ENCODE measurements around the gene GJC3. TPM values are rescaled to one million over a fixed set of nuclear protein-coding genes. Genes with fewer than 3 reads are reported as not detected.

The GJC3 gene
- total RNA-seq (2021; ENCODE audit: unreplicated experiment) (not detected), Bru-seq, nascent RNA (not detected), BruChase-seq, experiment 1, labeled RNA remaining after a 2-hour chase (percentile 18 among the genes with signal in this experiment), BruChase-seq, experiment 2, labeled RNA remaining after a 6-hour chase (not detected)
- polyA plus RNA-seq (2012; ENCODE audit: insufficient read length), result not detected
- long read RNA-seq, result 0 reads

- Histone ChIP-seq H3K9me3 (ENCODE audit: control insufficient read depth, insufficient read depth, low read depth, low read length) (no peaks in the 10 kb centered on the region), H3K4me1 (ENCODE audit: control insufficient read depth, insufficient read depth, low read length) (no peaks in the 10 kb centered on the region; the same call in 1 of the 2 replicates), H3K27me3 (ENCODE audit: control insufficient read depth, insufficient read depth, low read length) (peaks cover 39% of the 10 kb centered on the region), H3K4me3 (ENCODE audit: low read depth in 2 of 2, low read length in 2 of 2) (peak within 1 kb of the TSS; percentile 43 to 51), H3K36me3 (ENCODE audit: control insufficient read depth, insufficient read depth, low read length) (no peaks in the 10 kb centered on the region), H3K27ac (ENCODE audit: low read length) (no peak within 1 kb of the TSS)
- peak; percentile 72 for TF ChIP-seq CTCF (IDR thresholded peaks at IDR 0.05)
- no peak for TF ChIP-seq POLR2AphosphoS5 (IDR thresholded peaks at IDR 0.05; ENCODE audit: low read depth, low read length)
- ATAC-seq (peak; percentile 96), DNase-seq (ENCODE audit: low read depth, low spot score) (no peak)
- ChIA-PET POLR2A (no interaction called here), CTCF (interaction anchor here (1.0 to 1.1 kb wide), 3 partner anchors 14 to 124 kb away, joined by 3 to 4 read pairs (median 4); no protein-coding TSS in a partner anchor)
- in situ Hi-C loops (cut with HindIII; ENCODE audit: low pct_unique_long_range_greater_than_20kb, low sequenced_read_pairs) (no loop called here), intact Hi-C loops (cut with micrococcal nuclease; ENCODE audit: unreplicated experiment) (no loop called here)
- BruUV-seq (replicated peaks), result no TSS peak
These were observed at the start of gene GJC3 for GRCh38 chr7:99928994-99929729. GJC3 (minus strand) TSS chr7:99929620; CDS start chr7:99929620, 0 bp downstream.

GRCh38 chr7:99976626-99977025, 47.2 kb upstream of the GJC3 start:
- H3K4me3 ChIP-seq (ENCODE audit: low read depth in 2 of 2, low read length in 2 of 2), result no peak overlapping the region
- no TSS peak for BruUV-seq (replicated peaks)
- no peaks in the 10 kb centered on the region for H3K4me1 ChIP-seq (ENCODE audit: control insufficient read depth, insufficient read depth, low read length)
- DNase-seq (ENCODE audit: low read depth, low spot score) (no peak), ATAC-seq (no peak)
- TF ChIP-seq POLR2AphosphoS5 (IDR thresholded peaks at IDR 0.05; ENCODE audit: low read depth, low read length) (no peak), TCF7L2 (IDR thresholded peaks at IDR 0.05; ENCODE audit: low read depth, low read length) (no peak), CTCF (IDR thresholded peaks at IDR 0.05) (no peak), REST (IDR thresholded peaks at IDR 0.05; ENCODE audit: insufficient read depth in 1 of 2, low read depth in 2 of 2, low read length in 1 of 2) (no peak), SIN3A (IDR thresholded peaks at IDR 0.05; ENCODE audit: borderline replicate concordance, insufficient read depth, low read depth, low read length) (no peak)
- in situ Hi-C loops (cut with HindIII; ENCODE audit: low pct_unique_long_range_greater_than_20kb, low sequenced_read_pairs) (no loop called here), intact Hi-C loops (cut with micrococcal nuclease; ENCODE audit: unreplicated experiment) (no loop called here)
- no peaks in the 10 kb centered on the region for H3K9me3 ChIP-seq (ENCODE audit: control insufficient read depth, insufficient read depth, low read depth, low read length)
- H3K36me3 ChIP-seq (ENCODE audit: control insufficient read depth, insufficient read depth, low read length), result no peaks in the 10 kb centered on the region
- CTCF ChIA-PET, result no interaction called here
- H3K27me3 ChIP-seq (ENCODE audit: control insufficient read depth, insufficient read depth, low read length), result peaks cover 3% of the 10 kb centered on the region; the same call in 1 of the 2 replicates
- H3K27ac ChIP-seq (ENCODE audit: low read length), result no peak overlapping the region
- POLR2A ChIA-PET, result interaction anchor here (0.6 kb wide), 1 partner anchor 31 kb away, joined by 4 read pairs; no protein-coding TSS in a partner anchor
